ENCODE data around the gene VPS13D. TPM values are rescaled to one million over a fixed set of nuclear protein-coding genes. Genes with fewer than 3 reads are reported as not detected.

VPS13D gene
- total and polyA plus RNA-seq, 2 of the 4 experiments (the other 2 are of a cell fraction), result 9.0 to 16.3 TPM

DNA sequence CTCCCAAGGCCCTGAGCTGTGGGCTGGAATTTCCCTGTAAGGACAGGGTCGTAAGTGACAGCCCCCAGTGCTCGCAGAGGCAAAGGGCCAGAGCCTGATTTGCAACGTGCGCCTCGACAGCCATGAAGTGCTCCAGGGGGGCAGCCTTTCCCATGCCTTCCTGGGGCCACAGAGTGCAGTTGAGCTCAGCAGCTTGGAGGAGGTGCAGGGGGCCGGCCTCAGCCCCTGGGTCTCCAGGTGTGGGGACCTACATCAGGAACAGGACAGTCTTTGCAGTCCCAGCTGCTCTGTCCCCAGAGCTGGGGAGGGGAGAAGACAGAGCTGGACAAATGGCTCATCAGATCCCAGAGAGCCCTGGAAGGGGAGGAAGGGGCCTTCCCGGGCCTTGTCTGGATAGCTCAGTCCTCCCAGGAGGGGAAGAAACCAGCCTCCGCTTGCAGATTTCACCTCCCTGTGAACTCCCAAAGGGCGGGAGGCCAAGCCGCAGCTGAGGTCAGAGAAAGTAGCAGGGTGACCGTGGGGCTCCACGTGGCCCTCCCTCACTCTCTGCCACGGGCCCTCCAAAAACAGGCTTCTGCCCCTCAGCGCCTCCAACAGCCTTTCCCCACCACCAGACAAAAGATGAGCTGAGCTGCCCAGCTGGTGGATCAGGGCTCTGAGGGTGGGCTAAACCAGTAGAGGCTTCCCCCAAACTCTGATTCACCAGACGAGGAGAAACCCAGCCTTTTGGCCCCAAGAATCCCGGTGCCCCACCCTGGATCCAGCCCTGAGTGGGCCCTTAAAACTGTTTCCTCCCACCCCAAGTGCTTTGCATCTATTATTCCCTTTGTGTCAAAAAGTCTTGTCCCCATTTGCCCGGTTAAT, 311.7 kb downstream of the VPS13D start:
- Histone ChIP-seq H3K56ac (ENCODE audit: extremely low read depth, insufficient read depth, low read length) (no peak overlapping the region), H2BK20ac (ENCODE audit: low read depth, low read length) (peak overlapping the region; percentile 69), H3K4me3 (ENCODE audit: insufficient read depth, low read depth, low read length) (no peak overlapping the region), H4K5ac (ENCODE audit: low read depth, low read length) (no peak overlapping the region), H3K9me3 (ENCODE audit: control insufficient read depth, insufficient read depth, low read length) (no peaks in the 10 kb centered on the region), H4K20me1 (ENCODE audit: insufficient read depth, low read length) (no peaks in the 10 kb centered on the region), H3K4ac (ENCODE audit: low read depth, low read length) (peak overlapping the region; percentile 82), H2BK120ac (ENCODE audit: low read depth, low read length) (peak overlapping the region; percentile 72), H3K36me3 (ENCODE audit: control insufficient read depth, insufficient read depth, low read length) (no peaks in the 10 kb centered on the region), H2BK5ac (ENCODE audit: low read depth, low read length, poor library complexity, severe bottlenecking) (peak overlapping the region; percentile 3), H4K8ac (ENCODE audit: low read depth in 2 of 2, low read length in 2 of 2) (peak overlapping the region in 1 of 2 experiments; percentile 19; a peak in 2 of 4 replicates), H3K9me1 (ENCODE audit: insufficient read depth, low read length) (peaks cover 6% of the 10 kb centered on the region; the same call in 1 of the 2 replicates), H3K27me3 (ENCODE audit: control insufficient read depth, insufficient read depth, low read length) (peaks cover 3% of the 10 kb centered on the region; the same call in 1 of the 2 replicates), H3K27ac (ENCODE audit: insufficient read depth, low read length) (no peak overlapping the region), H3K14ac (replicated peaks; ENCODE audit: low read depth, low read length) (peak overlapping the region; percentile 74; the same call in 1 of the 2 replicates), H3K79me1 (ENCODE audit: low read depth in 1 of 2, low read length in 2 of 2) (no peaks in the 10 kb centered on the region), H3K9ac (ENCODE audit: low read depth, low read length) (0 out of 2 replicates have a peak overlapping the region, but pooled peaks have one; percentile 18), H2AK9ac (replicated peaks; ENCODE audit: low read depth, low read length, poor library complexity) (no peak overlapping the region), H3K4me2 (ENCODE audit: low read depth, low read length) (no peak overlapping the region), H3K23ac (ENCODE audit: low read depth, low read length) (peak overlapping the region; percentile 31; the same call in 1 of the 2 replicates), H4K91ac (ENCODE audit: insufficient read depth, low read depth, low read length) (peak overlapping the region; percentile 69), H3K18ac (ENCODE audit: low read depth, low read length) (no peak overlapping the region; the same call in 1 of the 2 replicates), H2BK15ac (ENCODE audit: low read depth, low read length) (peak overlapping the region; percentile 18; the same call in 1 of the 3 replicates), H3K4me1 (ENCODE audit: control insufficient read depth, insufficient read depth, low read length) (peaks cover 23% of the 10 kb centered on the region), H2AK5ac (ENCODE audit: low read depth, low read length) (peak overlapping the region; percentile 65), H2AFZ (replicated peaks; ENCODE audit: low read length, poor library complexity) (no peak overlapping the region)
- no TSS peak for BruUV-seq (replicated peaks)
- dilution Hi-C loops (cut with HindIII; ENCODE audit: low sequenced_read_pairs, unreplicated experiment), result no loop called here
- ChIA-PET CTCF (interaction anchor here (0.7 kb wide), 1 partner anchor 117 kb away, joined by 3 read pairs; no protein-coding TSS in a partner anchor), POLR2A (ENCODE audit: unreplicated experiment) (no interaction called here)
- ATAC-seq (ENCODE audit: low read depth) (no peak), DNase-seq (peak; percentile 67)
- WGBS, 2 experiments (ENCODE audit: extremely low coverage in 2 of 2, insufficient read length in 1 of 2), result 70% methylated on average over 6 of the region's 17 CpGs; no CpG with 5 or more reads in 1 of the 2 experiments
- intact Hi-C loops (cut with micrococcal nuclease), result loop anchor here (5.0 kb wide), 1 partner anchor 59 kb away; no protein-coding TSS in a partner anchor
- in situ Hi-C loops (cut with MboI; ENCODE audit: low sequenced_read_pairs), result no loop called here
- TF ChIP-seq, protein P1, sequence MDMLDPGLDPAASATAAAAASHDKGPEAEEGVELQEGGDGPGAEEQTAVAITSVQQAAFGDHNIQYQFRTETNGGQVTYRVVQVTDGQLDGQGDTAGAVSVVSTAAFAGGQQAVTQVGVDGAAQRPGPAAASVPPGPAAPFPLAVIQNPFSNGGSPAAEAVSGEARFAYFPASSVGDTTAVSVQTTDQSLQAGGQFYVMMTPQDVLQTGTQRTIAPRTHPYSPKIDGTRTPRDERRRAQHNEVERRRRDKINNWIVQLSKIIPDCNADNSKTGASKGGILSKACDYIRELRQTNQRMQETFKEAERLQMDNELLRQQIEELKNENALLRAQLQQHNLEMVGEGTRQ (IDR thresholded peaks at IDR 0.05; ENCODE audit: low read depth, low read length), result 0 out of 2 replicates have a peak, but pooled peaks have one; percentile 23
- no peak for TF ChIP-seq SMC3 (IDR thresholded peaks at IDR 0.05; ENCODE audit: low read depth, low read length)
